Measurements from ENCODE around the gene ATP10B. TPM values are rescaled to one million over a fixed set of nuclear protein-coding genes. Genes with fewer than 3 reads are reported as not detected.

ATP10B gene
- total and polyA plus RNA-seq, 10 of the 15 experiments (the other 5 are each of a cell fraction or from before 2014, with no cell fraction given), result not detected

DNA sequence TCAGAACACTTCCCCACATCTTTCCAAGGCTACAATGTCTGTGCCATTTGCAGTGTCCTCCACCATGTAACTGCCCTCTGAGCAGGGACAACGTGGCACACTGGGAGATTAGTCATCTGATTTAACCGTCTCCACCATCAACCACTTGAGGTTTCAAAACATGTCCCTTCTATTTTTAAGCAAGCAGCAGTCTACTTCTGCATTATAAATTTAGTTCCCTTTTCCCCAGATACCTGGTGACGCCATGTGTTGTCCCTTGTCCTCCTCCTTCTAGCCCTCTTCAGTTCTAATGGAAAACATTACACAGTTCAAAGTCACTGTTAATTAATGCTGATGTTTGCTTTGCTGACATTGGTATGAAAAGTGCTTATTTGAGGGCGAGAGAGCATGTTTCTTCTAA, 52.8 kb downstream of the ATP10B start (continued):
- TF ChIP-seq MYB (IDR thresholded peaks at IDR 0.05; ENCODE audit: borderline replicate concordance, low read depth, low read length) (no peak), SMAD5 (IDR thresholded peaks at IDR 0.05; ENCODE audit: low read depth) (no peak), BCL11A (IDR thresholded peaks at IDR 0.05; ENCODE audit: low read depth, low read length) (peak; percentile 23; the same call in 1 of the 2 replicates), BMI1 (IDR thresholded peaks at IDR 0.05; ENCODE audit: borderline replicate concordance) (0 out of 2 replicates have a peak, but pooled peaks have one; percentile 13), RUNX3 (IDR thresholded peaks at IDR 0.05; ENCODE audit: low read length) (peak; percentile 25; the same call in 1 of the 2 replicates), FOXK2 (IDR thresholded peaks at IDR 0.05) (no peak), CEBPB (IDR thresholded peaks at IDR 0.05; ENCODE audit: borderline replicate concordance in 1 of 2, low read depth in 2 of 2, low read length in 2 of 2) (no peak), ELK1 (IDR thresholded peaks at IDR 0.05; ENCODE audit: low read depth, low read length) (no peak), CHD2 (IDR thresholded peaks at IDR 0.05; ENCODE audit: borderline replicate concordance, low read depth, low read length) (0 out of 2 replicates have a peak, but pooled peaks have one; percentile 28), ATF7 (IDR thresholded peaks at IDR 0.05; ENCODE audit: low read depth) (peak; percentile 80), RELB (IDR thresholded peaks at IDR 0.05; ENCODE audit: low read depth) (peak; percentile 74; the same call in 1 of the 2 replicates), CHD1 (IDR thresholded peaks at IDR 0.05; ENCODE audit: low read depth, low read length) (no peak), IKZF2 (IDR thresholded peaks at IDR 0.05) (peak; percentile 75 to 76; a peak in 2 of 4 replicates), RAD51 (IDR thresholded peaks at IDR 0.05) (0 out of 2 replicates have a peak, but pooled peaks have one; percentile 36), PRDM15 (CRISPR knock-in tag; IDR thresholded peaks at IDR 0.05) (no peak), ZNF217 (IDR thresholded peaks at IDR 0.05) (no peak), NR2C2 (IDR thresholded peaks at IDR 0.05; ENCODE audit: borderline replicate concordance, control insufficient read depth, insufficient read length, low read depth) (no peak), ASH2L (IDR thresholded peaks at IDR 0.05; ENCODE audit: borderline replicate concordance, low read depth) (no peak)
- TF ChIP-seq, protein P1, sequence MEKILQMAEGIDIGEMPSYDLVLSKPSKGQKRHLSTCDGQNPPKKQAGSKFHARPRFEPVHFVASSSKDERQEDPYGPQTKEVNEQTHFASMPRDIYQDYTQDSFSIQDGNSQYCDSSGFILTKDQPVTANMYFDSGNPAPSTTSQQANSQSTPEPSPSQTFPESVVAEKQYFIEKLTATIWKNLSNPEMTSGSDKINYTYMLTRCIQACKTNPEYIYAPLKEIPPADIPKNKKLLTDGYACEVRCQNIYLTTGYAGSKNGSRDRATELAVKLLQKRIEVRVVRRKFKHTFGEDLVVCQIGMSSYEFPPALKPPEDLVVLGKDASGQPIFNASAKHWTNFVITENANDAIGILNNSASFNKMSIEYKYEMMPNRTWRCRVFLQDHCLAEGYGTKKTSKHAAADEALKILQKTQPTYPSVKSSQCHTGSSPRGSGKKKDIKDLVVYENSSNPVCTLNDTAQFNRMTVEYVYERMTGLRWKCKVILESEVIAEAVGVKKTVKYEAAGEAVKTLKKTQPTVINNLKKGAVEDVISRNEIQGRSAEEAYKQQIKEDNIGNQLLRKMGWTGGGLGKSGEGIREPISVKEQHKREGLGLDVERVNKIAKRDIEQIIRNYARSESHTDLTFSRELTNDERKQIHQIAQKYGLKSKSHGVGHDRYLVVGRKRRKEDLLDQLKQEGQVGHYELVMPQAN (conservative IDR thresholded peaks at IDR 0.05), result no peak
- TF ChIP-seq, protein P2, sequence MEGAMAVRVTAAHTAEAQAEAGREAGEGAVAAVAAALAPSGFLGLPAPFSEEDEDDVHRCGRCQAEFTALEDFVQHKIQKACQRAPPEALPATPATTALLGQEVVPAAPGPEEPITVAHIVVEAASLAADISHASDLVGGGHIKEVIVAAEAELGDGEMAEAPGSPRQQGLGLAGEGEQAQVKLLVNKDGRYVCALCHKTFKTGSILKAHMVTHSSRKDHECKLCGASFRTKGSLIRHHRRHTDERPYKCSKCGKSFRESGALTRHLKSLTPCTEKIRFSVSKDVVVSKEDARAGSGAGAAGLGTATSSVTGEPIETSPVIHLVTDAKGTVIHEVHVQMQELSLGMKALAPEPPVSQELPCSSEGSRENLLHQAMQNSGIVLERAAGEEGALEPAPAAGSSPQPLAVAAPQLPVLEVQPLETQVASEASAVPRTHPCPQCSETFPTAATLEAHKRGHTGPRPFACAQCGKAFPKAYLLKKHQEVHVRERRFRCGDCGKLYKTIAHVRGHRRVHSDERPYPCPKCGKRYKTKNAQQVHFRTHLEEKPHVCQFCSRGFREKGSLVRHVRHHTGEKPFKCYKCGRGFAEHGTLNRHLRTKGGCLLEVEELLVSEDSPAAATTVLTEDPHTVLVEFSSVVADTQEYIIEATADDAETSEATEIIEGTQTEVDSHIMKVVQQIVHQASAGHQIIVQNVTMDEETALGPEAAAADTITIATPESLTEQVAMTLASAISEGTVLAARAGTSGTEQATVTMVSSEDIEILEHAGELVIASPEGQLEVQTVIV (IDR thresholded peaks at IDR 0.05; ENCODE audit: borderline replicate concordance, partially characterized antibody), result no peak

All from GM12878 (cell line).